Gastrocnemius medialis (tissue), 4 donors: ENCODE data around the gene PTPRF. TPM values are rescaled to one million over a fixed set of nuclear protein-coding genes. Genes with fewer than 3 reads are reported as not detected.

ENCODE experiments used
- ATAC-seq, 2 donors: fragments of 150-250 bp; one replicate each; pipeline ENCODE4 v1.9.1; 2016
- DNase-seq, 2 donors: peaks; one replicate each; pipeline ENCODE4 v3.0.0-alpha.2; 2019
- H3K27ac ChIP-seq, 4 donors: fragments of 200-600 bp; sonication (generic); 1 replicate in 1 of 4; 2 replicates in 3 of 4; pipeline ENCODE4 v1.5.1; 2016 to 2018; ENCODE audit warnings: mild to moderate bottlenecking in 2 of 4, moderate library complexity in 1 of 4
- H3K27me3 ChIP-seq, 3 donors: fragments of 200-600 bp; sonication (generic) in 2 of 3; 1 replicate in 1 of 3; 2 replicates in 2 of 3; pipeline versions ENCODE4 v1.5.1 to v1.6.0; 2016 to 2019; ENCODE audit warnings: mild to moderate bottlenecking in 1 of 3, moderate library complexity in 1 of 3
- H3K36me3 ChIP-seq, 2 donors: fragments of 200-600 bp; sonication (generic) in 1 of 2; one replicate each; pipeline ENCODE4 v1.5.1; 2017 to 2018
- H3K4me1 ChIP-seq, 2 donors: fragments of 200-600 bp; sonication (generic) in 1 of 2; one replicate each; pipeline ENCODE4 v1.5.1; 2016 to 2017; ENCODE audit warnings: mild to moderate bottlenecking in 2 of 2
- H3K4me3 ChIP-seq, 4 donors: fragments of 200-600 bp; sonication (generic) in 3 of 4; 1 replicate in 1 of 4; 2 replicates in 3 of 4; pipeline ENCODE4 v1.5.1; 2016 to 2019; ENCODE audit warnings: mild to moderate bottlenecking in 2 of 4
- H3K9me3 ChIP-seq, 3 donors: fragments of 200-600 bp; sonication (generic) in 2 of 3; 1 replicate in 1 of 3; 2 replicates in 2 of 3; pipeline ENCODE4 v1.5.1; 2016 to 2019
- POLR2A ChIP-seq, 2 donors: fragments of 450-650 bp; IDR thresholded peaks; one replicate each; pipeline ENCODE4 v1.6.1; 2017; ENCODE audit warnings: antibody characterized with exemption in 2 of 2, mild to moderate bottlenecking in 2 of 2, moderate library complexity in 2 of 2
- in situ Hi-C, 4 donors: fragments of 200-750 bp; cut with MboI; loops; one replicate each; pipeline versions ENCODE4 v1.15.0 to v1.8.0; 2017; ENCODE audit warnings: low sequenced_read_pairs in 4 of 4
- intact Hi-C: fragments of 100-400 bp; cut with DNase I; formaldehyde crosslinking; loops from one replicate; pipeline ENCODE4 v1.15.1; 2023; ENCODE audit warnings: low total_unique reads
- total RNA-seq, 4 donors: library from RNA; depleted of rRNA; stranded (reverse); fragments of >200 nt; gene quantifications; one replicate each; pipeline versions ENCODE4 v1.1.0 to v1.2.3, GENCODE V29; 2016
- TF ChIP-seq, protein P1 (sequence below), 5 experiments: fragments of 450-650 bp in 3 of 5; fragments of 200-600 bp in 2 of 5; sonication (generic) in 2 of 5; IDR thresholded peaks in 4 of 5; conservative IDR thresholded peaks in 1 of 5; 1 replicate in 4 of 5; 2 replicates in 1 of 5; pipeline ENCODE4 v1.5.1; 2016 to 2019; ENCODE audit warnings: antibody characterized with exemption in 5 of 5, mild to moderate bottlenecking in 3 of 5, moderate library complexity in 3 of 5

Gene PTPRF
- total RNA-seq, 4 donors from 2014 or later, result 1.8 to 2.6 (median 2.5) TPM

DNA sequence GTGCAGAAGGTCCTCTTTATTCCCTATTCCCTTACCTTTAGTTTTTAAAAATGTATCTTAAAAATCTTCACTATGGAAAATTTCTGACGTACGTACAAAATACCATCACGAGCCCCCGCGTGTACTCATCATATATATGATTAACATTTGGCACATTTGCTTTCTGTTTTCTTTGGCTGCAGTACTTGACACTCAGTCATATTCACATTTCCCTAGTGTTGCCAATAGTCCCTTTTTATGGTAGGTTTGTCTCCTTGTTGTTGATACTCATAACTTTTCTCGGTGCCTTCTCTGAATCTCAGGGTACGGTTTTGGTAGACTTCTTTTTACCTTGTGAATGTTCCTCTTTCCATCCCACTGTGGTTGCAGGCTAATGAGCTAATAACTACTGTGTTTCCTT, 142.6 kb downstream of the PTPRF start:
- ATAC-seq (no peak), DNase-seq (no peak)
- intact Hi-C loops, result no loop called here
- Histone ChIP-seq H3K27ac (no peak overlapping the region), H3K4me1 (peaks cover 10 to 31% of the 10 kb centered on the region in 2 donors), H3K9me3 (no peaks in the 10 kb centered on the region), H3K4me3 (no peak overlapping the region), H3K36me3 (peaks cover 2 to 83% of the 10 kb centered on the region in 2 donors), H3K27me3 (no peaks in the 10 kb centered on the region)
- TF ChIP-seq, protein P1, sequence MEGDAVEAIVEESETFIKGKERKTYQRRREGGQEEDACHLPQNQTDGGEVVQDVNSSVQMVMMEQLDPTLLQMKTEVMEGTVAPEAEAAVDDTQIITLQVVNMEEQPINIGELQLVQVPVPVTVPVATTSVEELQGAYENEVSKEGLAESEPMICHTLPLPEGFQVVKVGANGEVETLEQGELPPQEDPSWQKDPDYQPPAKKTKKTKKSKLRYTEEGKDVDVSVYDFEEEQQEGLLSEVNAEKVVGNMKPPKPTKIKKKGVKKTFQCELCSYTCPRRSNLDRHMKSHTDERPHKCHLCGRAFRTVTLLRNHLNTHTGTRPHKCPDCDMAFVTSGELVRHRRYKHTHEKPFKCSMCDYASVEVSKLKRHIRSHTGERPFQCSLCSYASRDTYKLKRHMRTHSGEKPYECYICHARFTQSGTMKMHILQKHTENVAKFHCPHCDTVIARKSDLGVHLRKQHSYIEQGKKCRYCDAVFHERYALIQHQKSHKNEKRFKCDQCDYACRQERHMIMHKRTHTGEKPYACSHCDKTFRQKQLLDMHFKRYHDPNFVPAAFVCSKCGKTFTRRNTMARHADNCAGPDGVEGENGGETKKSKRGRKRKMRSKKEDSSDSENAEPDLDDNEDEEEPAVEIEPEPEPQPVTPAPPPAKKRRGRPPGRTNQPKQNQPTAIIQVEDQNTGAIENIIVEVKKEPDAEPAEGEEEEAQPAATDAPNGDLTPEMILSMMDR (IDR thresholded peaks at IDR 0.05 in 4 of 5, conservative IDR thresholded peaks at IDR 0.05 in 1 of 5), result no peak
- TF ChIP-seq POLR2A (IDR thresholded peaks at IDR 0.05), result no peak
- in situ Hi-C loops, result no loop called here

Other genes with a start within 250 kb of the PTPRF start
- gene C1orf210, start 245.3 kb upstream of the PTPRF start, total RNA-seq, result under 1 TPM in 1 of 4 donors, not detected in 3; 0.27 TPM
- gene TIE1, start 229.9 kb upstream of the PTPRF start, total RNA-seq, result 10 to 100 TPM; 15.9 to 27.9 (median 20.7) TPM
- not detected for gene MPL, start 193.1 kb upstream of the PTPRF start, total RNA-seq
- gene CDC20, start 171.9 kb upstream of the PTPRF start, total RNA-seq, result 1 to 10 TPM in 1 of 4 donors, under 1 TPM in 3; 0.46 to 2.4 (median 0.76) TPM
- gene ELOVL1, start 162.9 kb upstream of the PTPRF start, total RNA-seq, result 10 to 100 TPM; 19.6 to 26.7 (median 21.4) TPM
- 10 to 100 TPM; 14.9 to 30.8 (median 23.8) TPM for gene MED8, start 141.1 kb upstream of the PTPRF start, total RNA-seq
- 10 to 100 TPM; 15.9 to 20.9 (median 17.9) TPM for gene SZT2, start 141.0 kb upstream of the PTPRF start, total RNA-seq
- gene HYI, start 77.0 kb upstream of the PTPRF start, total RNA-seq, result 10 to 100 TPM in 2 of 4 donors, 1 to 10 TPM in 2; 7.4 to 13.4 (median 10.7) TPM
- gene KDM4A, start 119.3 kb downstream of the PTPRF start, total RNA-seq, result 10 to 100 TPM in 3 of 4 donors, 1 to 10 TPM in 1; 8.1 to 19.9 (median 13.4) TPM
- 10 to 100 TPM; 32.2 to 57.4 (median 38.3) TPM for gene ST3GAL3, start 176.7 kb downstream of the PTPRF start, total RNA-seq